M059J (cell line): ENCODE data around the gene WNT3. TPM values are rescaled to one million over a fixed set of nuclear protein-coding genes. Genes with fewer than 3 reads are reported as not detected.
"Not testable (repeated sequence)": the region's sequence is repeated elsewhere in the genome, so short reads cannot be mapped to it uniquely, and the experiment has no call there.

Experiments used
- DNase-seq: peaks from one replicate; pipeline ENCODE4 v3.0.0-alpha.2; 2012; ENCODE audit warnings: low read depth
- total RNA-seq: library from RNA; depleted of rRNA; stranded (reverse); fragments of >200 nt; shearing (Covaris generic); gene quantifications from 2 replicates; pipeline ENCODE4 v1.2.3, GENCODE V29; 2014; rRNA removed

Gene WNT3, protein sequence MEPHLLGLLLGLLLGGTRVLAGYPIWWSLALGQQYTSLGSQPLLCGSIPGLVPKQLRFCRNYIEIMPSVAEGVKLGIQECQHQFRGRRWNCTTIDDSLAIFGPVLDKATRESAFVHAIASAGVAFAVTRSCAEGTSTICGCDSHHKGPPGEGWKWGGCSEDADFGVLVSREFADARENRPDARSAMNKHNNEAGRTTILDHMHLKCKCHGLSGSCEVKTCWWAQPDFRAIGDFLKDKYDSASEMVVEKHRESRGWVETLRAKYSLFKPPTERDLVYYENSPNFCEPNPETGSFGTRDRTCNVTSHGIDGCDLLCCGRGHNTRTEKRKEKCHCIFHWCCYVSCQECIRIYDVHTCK
- total RNA-seq = 5.0 and 5.3 TPM in 2 replicates

DNA sequence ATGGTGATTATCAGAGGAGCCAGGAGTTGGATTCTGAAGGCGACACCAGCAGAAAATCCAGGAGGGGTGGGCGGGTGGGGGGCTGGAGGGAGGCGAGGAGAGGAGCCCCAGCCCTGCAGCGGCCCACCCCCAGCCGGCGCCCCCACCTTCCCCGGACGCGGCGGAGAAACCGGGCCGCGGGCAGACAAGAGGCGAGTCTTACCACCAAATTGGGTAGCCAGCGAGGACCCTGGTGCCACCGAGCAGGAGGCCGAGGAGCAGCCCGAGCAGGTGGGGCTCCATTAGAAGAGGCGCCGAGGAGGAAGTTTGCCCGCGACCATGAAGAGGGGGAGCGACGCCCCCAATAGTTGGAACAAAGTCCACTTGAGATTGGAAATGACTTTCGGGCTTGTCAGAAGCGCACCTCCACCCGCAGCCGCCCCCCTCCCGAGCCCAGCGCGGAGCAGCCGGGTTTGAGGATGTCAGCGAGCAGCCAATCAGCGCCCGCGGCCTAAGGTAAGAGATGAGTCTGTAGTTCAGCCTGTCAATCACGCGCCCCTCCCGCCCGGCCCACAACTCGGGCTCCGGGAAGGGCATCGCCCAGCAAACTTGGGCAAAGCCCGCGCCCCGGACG lies at the start of gene WNT3:
WNT3 (minus strand) TSS at position 377 of the 613 bp plus-strand sequence; CDS start at position 282, 95 bp downstream.
- no peak for DNase-seq

DNA sequence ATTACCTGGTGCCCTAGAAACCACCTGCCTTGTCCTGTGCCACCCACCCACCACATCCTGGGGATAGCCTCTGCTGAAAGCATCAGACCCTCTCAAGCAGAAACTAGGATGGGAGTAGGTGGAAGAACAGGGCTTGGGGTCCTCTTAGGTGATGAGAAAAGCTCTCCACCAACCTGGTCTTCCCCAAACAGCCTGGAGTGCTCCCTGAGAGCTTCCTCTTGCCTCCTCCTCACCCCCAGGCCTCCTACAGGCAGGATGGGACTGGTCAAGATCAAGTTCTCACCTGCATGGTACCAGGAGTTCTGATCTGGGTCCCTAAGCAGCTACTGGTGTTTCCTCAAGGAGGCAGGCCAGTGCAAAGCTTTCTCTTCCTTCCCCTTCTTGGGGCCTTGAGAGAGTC lies 48.3 kb upstream of the WNT3 start:
- no peak for DNase-seq

DNA sequence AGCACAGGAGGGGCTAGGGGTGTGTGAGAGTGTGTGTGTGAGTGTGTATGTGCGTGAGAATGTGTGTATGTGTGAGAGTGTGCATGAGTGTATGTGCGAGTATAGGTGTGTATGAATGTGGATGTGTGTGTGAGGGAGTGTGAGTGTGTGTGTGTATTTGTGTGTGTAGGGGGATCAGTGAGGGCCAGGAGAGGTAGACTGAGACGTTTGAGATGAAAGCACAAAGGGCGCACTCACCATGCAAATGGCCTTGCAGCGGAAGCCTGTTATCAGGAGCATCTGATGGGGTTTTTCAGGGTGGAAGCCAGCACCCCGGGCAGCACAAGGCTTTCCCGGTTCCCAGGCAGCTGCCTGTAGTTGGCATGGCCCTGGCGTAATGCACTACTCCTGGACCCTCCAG lies 47.8 kb upstream of the WNT3 start:
- no peak for DNase-seq

DNA sequence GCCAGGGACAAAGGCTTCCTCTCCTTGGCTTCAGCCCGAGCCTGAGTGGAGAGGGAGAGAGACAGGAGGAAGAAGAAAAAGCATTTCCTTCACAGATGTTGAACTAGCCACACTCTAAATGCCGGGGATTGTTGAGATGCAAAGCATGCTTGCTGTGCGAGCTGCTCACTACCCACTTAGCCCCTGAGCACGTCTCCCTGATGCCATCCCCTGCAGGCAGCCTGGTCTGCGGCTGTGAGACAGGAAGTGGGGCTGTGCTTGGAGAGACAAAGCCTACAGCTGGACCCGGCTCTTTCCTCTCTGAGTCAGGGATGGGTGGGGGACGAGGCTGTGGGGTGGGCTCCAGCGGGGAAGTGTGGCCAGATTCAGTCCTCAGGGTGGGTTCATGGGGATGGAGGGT lies 46.6 kb upstream of the WNT3 start:
- DNase-seq = peak; percentile 40

- DNase-seq = no peak
Observed at GRCh38 chr17:46863383-46864121, 45.1 kb upstream of the WNT3 start.

GRCh38 chr17:46862949-46863348 lies 44.5 kb upstream of the WNT3 start:
- DNase-seq = no peak

GRCh38 chr17:46859996-46860395 lies 41.5 kb upstream of the WNT3 start:
- no peak for DNase-seq

- no peak for DNase-seq
Observed at GRCh38 chr17:46857600-46857999, 39.1 kb upstream of the WNT3 start.

DNA sequence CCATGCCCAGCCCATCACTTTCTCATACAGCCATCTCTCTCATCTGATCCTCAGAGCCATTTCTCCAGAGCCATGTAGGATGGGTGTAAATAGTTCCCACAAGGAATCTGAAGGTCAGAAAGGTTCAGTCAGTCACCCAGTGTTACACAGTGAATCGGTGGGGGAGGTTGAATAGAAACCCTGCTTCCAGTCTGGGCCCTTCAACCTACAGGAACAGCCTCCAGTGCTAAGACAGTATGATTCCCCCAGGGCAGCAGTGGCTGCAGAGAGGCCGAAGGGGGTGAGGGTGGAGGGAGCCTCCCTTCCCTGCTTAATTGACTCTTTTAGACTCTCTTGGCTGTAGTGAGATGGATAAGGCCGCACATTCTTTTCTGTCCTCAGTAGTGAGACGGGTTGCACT lies 36.5 kb upstream of the WNT3 start:
- no peak for DNase-seq

- DNase-seq = no peak
Observed at GRCh38 chr17:46854515-46854914, 36.0 kb upstream of the WNT3 start.

DNA sequence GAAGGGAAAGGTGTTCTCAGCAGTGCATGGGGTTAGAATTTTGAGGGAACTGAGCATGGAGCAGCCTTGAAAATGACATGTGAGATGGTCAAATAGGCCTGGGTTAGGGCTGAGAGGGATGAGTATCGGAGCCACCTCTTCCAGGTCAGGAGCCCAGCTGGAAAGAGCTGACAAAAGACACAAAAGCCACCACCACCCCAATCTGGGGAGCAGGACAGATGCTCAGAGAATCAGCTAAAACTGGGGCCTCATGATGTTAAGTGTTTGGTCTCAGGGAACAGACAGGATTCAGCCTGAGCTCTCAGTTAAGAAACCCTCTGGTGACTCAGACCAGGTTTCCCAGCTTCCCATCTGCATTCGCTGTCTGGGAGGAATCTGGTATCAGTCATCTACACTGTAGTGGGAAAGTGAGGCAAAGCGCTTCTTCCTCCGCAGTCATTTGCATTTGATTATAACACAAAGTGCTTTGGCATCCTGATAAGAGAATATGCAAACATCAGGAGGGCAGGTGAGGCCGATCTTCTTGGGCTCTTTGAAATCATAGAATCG lies 35.5 kb upstream of the WNT3 start:
- DNase-seq = peak; percentile 50

DNA sequence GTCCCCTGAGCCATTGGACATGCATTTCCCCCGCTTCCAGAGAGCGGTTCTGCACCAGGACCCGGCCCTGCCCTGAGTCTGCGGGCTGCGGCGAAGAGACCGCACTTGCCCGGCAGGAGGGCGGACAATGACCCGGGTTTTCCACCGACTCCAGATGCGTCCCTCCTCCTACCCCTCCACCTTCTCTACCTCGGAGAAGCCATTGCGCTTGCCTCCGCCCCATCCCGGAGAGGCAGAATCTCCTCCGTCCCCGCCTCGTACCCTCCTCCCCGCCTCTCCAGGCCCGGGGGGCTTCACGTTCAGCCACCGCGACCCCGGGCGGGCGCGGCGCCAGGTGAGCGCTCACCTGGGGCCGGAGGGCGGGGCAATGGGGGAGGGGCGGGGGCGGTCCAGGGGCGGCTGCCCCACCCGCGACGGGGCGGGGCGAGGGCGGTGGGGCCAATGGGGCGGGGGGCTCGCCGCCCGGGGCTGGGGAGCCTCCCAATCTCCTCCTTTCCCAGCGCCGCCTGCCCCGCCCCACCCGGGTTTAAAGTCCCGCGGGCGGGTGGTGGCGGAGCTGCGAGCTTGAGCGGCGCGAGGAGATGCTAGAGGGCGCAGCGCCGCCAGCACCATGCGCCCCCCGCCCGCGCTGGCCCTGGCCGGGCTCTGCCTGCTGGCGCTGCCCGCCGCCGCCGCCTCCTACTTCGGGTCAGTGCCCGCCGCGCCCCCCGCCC lies 32.7 kb upstream of the WNT3 start, which contains the start of gene WNT9B:
WNT9B (plus strand) TSS at position 555 of the 713 bp plus-strand sequence; CDS start at position 611, 56 bp downstream.
- DNase-seq = no peak

DNA sequence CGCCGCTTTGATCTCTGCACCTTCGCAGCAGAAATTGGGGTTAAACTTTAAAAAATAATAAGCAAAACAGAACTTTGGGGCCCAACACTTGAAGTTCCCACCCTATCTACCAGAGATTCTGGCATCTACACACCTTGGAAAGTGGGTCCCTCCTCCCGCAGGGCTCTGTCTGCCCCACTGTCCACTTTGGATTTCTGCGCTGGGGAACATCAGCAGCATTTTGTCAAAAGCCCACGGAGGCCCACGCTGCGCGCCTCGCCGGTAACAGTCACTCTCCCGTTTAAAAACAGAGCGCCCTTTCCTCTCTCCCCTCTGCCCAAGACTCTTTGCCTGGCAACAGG lies 32.2 kb upstream of the WNT3 start:
- no peak for DNase-seq

GRCh38 chr17:46848534-46848933 lies 30.0 kb upstream of the WNT3 start:
- no peak for DNase-seq

DNA sequence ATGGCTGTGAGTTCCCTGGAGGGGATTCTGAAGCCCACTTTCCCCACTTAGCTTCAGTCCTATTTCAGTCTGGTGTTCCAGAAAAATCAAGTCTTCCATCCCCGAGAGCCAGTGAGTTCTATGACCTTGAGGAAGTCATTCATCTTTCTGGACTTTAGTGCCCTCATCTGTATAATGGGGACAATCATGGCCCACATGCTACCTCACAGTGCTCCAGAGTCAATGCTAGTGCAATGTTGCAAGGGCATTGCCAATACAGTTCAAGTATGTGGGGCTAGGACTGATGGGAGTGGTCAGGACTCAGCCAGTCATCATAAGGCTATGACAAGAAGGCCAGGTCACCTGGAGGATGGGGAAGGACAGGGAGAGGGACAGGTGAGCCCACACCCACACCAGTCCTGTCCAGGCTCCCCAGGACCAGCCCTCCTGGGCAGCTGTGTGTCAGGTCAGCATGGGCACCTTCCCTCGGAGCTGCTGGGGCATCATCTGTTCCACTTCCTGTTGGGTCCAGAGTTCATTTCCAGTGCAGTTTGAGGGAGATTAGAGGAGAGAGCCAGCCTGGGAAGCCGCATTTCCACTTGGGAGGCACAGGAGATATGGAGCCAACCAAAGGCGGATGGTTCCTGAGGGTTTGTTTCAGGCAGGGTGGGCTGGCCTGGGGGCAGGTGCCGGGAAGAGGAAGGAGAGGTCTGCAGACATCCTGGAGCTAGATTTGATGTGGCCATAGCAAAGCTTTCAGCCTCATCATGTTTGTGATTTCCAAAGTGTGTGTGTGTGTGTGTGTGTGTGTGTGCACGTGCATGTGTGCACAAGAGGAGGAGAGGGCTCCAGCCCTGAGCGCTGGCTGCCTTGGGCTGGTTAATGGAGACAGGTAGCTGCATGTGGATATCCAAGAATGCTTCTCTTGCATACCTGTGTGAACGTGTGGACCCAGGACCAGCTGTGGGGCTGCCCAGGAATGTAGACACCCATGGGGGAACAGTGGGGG lies 29.0 kb upstream of the WNT3 start:
- no peak for DNase-seq

- no peak for DNase-seq
Observed at GRCh38 chr17:46842835-46843234, 24.3 kb upstream of the WNT3 start.

- DNase-seq = no peak
Observed at GRCh38 chr17:46841561-46842379, 23.3 kb upstream of the WNT3 start.

DNA sequence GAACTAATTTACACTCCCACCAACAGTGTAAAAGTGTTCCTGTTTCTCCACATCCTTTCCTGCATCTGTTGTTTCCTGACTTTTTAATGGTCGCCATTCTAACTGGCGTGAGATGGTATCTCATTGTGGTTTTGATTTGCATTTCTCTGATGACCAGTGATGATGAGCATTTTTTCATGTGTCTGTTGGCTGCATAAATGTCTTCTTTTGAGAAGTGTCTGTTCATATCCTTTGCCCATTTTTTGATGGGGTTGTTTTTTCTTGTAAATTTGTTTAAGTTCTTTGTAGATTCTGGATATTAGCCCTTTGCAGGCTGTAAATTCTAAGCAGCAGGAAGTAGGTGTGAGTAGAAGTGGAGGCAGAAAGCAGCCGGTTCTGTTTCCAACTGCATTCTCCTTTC lies 22.1 kb upstream of the WNT3 start:
- DNase-seq = not testable (repeated sequence)

- DNase-seq = no peak
Observed at GRCh38 chr17:46839211-46839610, 20.7 kb upstream of the WNT3 start.

- peak; percentile 54 for DNase-seq
Observed at GRCh38 chr17:46837521-46837920, 19.0 kb upstream of the WNT3 start.
